HG02759 (cell line): ENCODE results near the gene ANKH.
"Not testable (repeated sequence)": the region's sequence is repeated elsewhere in the genome, so short reads cannot be mapped to it uniquely, and the experiment has no call there.

ENCODE experiments used
- ATAC-seq: cut with Tn5 transposase; IDR thresholded peaks from one replicate; pipeline ENCODE4 v1.9.1; 2021; ENCODE audit warnings: mild to moderate bottlenecking, moderate library complexity; ENCODE audit not compliant: unreplicated experiment

ANKH gene

GRCh38 chr5:14859150-14859549 is 12.4 kb downstream of the ANKH start:
- ATAC-seq: no peak

GRCh38 chr5:14855366-14855765 is 16.2 kb downstream of the ANKH start:
- no peak for ATAC-seq

DNA sequence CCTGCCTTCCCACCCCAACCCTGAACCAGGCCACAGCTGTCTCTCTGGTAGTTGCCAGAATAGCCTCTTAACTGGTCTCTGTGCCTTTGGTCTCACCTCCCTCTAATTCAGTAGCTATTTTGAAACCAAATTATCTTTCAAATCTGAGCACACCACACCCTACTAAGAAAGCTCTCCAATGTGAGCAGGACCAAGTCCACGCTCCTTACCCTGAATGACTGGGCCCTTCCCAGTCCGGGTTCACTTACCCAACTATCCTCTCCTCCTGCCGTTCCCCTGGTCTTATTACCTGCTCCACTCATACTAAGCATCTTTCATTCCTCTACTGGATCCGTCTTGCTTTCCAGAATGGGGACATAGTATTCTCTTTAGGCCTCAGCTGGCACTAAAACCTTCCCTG is 16.8 kb downstream of the ANKH start:
- no peak for ATAC-seq

DNA sequence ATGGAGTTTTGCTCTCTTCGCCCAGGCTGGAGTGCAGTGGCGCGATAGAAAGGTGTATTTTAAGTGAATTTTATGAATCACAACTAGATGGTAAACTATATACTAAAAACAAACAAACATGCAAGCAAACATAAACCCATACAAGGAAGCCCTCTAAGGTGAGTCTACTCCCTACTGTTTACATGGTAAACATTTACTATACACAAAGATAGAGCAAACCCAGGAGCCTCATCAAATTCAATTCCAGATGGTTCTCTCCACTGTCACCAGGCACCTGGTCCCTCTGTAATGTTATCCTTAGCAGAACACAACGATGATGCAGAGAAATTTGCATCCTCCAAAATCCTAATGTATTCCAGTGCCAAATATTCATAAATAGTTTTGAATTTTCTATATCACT is 17.9 kb downstream of the ANKH start:
- ATAC-seq: no peak

DNA sequence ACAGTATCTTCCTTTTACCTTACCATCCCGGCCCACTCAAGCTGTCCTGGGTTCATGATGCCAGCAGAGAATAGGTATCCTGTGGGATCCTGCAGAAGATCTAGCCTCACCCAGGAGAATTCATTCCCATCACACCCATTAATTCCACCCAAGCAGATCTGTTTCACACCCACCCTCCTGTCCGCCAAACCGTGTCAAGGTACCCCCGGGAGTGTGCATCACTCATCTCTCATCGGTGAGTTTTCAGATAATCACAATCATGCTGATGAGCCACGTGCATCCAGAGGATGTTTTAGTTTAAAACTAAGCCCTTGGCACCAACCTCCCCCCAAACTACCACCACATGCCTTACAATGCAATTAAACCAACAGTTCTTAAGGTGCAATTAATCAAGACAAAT is 18.8 kb downstream of the ANKH start:
- no peak for ATAC-seq

DNA sequence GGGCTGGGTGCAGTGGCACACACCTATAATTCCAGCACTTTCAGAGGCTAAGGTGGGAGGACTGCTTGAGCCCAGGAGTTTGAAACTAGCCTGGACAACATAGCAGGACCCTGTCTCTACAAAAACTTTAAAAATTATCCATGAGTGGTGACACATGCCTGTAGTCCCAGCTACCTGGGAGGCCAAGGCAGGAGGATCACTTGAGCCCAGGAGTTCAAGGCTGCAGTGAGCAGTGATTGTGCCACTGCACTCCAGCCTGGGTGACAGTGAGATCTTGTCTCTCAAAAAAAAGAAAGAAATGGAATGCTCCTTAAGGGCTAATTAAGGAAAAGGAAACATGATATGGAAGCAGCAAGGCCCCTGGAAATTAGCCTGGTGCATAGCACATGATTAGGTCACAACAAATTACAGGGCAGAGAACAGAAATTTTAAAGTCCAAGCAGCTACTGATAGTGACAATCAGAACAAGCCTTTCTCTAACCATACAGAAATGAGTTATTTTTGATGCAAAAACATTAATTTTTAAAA is 19.5 kb downstream of the ANKH start:
- no peak for ATAC-seq

GRCh38 chr5:14851597-14851996 is 20.0 kb downstream of the ANKH start:
- no peak for ATAC-seq

- ATAC-seq: no peak
These were observed 20.5 kb downstream of the ANKH start for GRCh38 chr5:14851050-14851419.

- ATAC-seq: no peak
These were observed 21.0 kb downstream of the ANKH start for GRCh38 chr5:14850419-14851049.

GRCh38 chr5:14849516-14850294 is 21.9 kb downstream of the ANKH start:
- no peak for ATAC-seq

DNA sequence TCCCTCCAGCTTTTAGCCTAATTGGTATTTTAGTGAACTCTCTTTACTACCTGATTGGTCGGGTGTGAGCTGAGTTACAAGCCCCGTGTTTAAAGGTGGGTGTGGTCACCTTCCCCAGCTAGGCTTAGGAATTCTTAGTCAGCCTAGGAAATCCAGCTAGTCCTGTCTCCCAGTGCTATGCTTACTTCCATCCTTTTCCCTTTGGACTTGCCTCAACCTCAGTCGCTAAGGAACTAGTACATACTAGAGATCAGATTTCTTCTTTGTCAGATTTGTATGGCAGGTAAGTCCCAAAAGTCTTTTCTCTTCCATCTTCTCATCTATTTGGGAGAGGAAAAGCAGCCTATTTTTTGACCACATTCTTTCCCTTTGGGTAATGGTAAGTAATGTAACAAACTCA is 22.6 kb downstream of the ANKH start:
- not testable (repeated sequence) for ATAC-seq

DNA sequence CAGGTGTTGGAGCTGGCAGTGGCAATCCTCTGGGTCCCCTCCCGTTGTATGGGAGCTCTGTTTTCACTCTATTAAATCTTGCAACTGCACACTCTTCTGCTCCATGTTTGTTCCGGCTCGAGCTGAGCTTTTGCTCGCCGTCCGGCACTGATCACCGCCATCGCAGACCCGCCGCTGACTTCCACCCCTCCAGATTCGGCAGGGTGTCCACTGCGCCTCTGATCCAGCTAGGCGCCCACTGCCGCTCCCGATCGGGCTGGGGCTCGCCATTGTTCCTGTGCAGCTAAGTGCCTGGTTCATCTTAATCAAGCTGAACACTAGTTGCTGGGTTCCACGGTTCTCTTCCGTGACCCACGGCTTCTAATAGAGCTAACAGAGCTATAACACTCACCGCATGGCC is 23.2 kb downstream of the ANKH start:
- no peak for ATAC-seq

GRCh38 chr5:14847471-14847870 is 24.1 kb downstream of the ANKH start:
- no peak for ATAC-seq

GRCh38 chr5:14842117-14842516 is 29.5 kb downstream of the ANKH start:
- ATAC-seq: no peak

GRCh38 chr5:14840624-14841023 is 31.0 kb downstream of the ANKH start:
- ATAC-seq: no peak

DNA sequence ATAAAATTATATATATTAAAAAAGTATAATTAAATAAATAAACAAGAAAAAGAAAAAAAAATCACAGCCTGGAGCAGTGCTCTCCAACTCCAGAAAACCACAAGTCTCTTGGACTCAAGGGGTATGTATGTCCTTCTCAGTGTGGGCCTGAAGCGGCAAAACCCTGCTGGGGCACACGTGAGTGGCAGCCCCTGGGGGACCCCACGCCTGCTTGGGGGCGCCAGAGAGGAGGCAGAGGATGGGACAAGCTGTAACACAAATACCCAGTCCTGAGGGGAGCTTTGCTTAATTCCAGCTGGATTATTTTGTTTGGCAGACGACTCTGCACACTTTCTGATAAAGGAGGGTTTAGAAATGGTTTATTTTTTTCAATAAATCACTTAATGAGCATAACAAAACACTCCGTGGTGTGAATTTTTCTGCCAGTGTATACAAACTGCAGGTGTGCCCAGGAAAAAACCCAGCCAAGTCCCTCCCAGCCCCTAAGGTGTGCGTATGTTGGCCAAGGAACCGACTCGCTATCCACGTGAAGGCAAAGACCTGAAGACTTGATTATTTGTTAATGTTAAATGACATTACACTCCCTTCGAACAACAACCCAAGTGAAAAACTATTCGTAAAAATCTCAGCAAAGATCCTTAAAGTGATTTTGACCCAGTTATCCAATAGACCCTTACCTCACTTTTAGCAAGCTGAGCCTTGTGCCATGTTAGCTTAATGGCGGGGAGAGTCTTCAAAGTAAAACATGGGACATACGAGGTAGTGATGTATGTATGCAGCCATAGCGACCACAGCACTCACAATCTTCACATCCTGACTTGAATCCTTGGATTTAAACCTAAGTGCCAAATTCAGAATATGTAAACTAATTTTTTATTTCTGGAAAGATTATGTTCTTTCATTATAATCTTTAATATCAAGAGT is 32.9 kb downstream of the ANKH start:
- no peak for ATAC-seq

DNA sequence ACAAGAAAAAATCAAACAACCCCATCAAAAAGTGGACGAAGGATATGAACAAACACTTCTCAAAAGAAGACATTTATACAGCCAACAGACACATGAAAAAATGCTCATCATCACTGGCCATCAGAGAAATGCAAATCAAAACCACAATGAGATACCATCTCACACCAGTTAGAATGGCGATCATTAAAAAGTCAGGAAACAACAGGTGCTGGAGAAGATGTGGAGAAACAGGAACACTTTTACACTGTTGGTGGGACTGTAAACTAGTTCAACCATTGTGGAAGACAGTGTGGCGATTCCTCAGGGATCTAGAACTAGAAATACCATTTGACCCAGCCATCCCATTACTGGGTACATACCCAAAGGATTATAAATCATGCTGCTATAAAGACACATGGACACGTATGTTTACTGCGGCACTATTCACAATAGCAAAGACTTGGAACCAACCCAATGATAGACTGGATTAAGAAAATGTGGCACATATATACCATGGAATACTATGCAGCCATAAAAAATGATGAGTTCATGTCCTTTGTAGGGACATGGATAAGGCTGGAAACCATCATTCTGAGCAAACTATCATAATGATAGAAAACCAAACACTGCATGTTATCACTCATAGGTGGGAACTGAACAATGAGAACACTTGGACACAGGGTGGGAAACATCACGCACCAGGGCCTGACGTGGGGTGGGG is 34.0 kb downstream of the ANKH start:
- ATAC-seq: not testable (repeated sequence)

- ATAC-seq: no peak
These were observed 36.7 kb downstream of the ANKH start for GRCh38 chr5:14834584-14835550.

DNA sequence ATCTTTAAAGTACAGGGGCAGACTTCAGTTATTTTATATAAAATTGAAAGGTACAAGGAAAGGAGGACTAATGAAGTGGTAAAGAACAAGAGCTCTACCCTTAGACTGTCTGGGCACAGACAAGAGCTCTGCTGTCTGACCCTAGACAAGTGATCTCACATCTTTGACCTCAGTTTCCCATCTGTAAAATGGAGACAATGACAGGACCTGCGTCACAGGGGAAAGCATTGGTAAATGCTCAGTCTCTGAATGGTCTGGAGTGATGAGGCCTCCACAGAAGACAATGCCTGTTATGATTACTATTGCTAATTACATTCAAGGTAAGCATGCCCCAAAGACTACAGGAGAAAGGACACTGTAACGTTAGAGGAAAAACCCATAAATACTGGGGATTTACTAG is 37.5 kb downstream of the ANKH start:
- no peak for ATAC-seq

- no peak for ATAC-seq
These were observed 40.6 kb downstream of the ANKH start for GRCh38 chr5:14831006-14831338.
